GM12878 (cell line): Measurements from ENCODE around the gene SIKE1. TPM values are rescaled to one million over a fixed set of nuclear protein-coding genes. Genes with fewer than 3 reads are reported as not detected.

Source experiments
- ATAC-seq: fragments of 200-7000 bp; cut with Tn5 transposase; 3 replicates; pipeline ENCODE4 v1.9.1; 2020; ENCODE audit warnings: mild to moderate bottlenecking, moderate library complexity
- BruUV-seq: library from RNA; stranded (reverse); fragments of 400-500 nt; replicated peaks from 2 replicates; lab custom pipeline; 2021; lab: Mats Ljungman, UMichigan
- CTCF ChIA-PET: fragments of 300-600 bp; sonication (Branson Sonifier 250); formaldehyde crosslinking; extraction: SDS; loops from one replicate; lab custom pipeline; 2021; ENCODE audit warnings: inconsistent platforms; lab: Yijun Ruan, JAX
- POLR2A ChIA-PET: fragments of 350-600 bp; formaldehyde crosslinking; extraction: SDS; loops from one replicate; lab custom pipeline; 2021; ENCODE audit warnings: inconsistent platforms; lab: Charles Lee
- RAD21 ChIA-PET: fragments of 300-600 bp; sonication (Branson Sonifier 250); formaldehyde crosslinking; loops from one replicate; lab custom pipeline; 2023; ENCODE audit warnings: antibody characterized with exemption; ENCODE audit not compliant: unreplicated experiment; lab: Charles Lee
- SMC1A ChIA-PET: fragments of 300-600 bp; sonication (Branson Sonifier 250); formaldehyde crosslinking; loops from one replicate; lab custom pipeline; 2023; ENCODE audit not compliant: unreplicated experiment, uncharacterized antibody; lab: Charles Lee
- DNase-seq: peaks from one replicate; pipeline ENCODE4 v3.0.0-alpha.2; 2011; ENCODE audit warnings: low read depth, low spot score
- FAIRE-seq: peaks from 3 replicates; lab custom pipeline; 2011; peaks lifted over from hg19 to GRCh38; lab: Jason Lieb, UNC
- H2AFZ ChIP-seq: 2 replicates; pipeline ENCODE4 v1.6.0; 2011; ENCODE audit warnings: low read depth, low read length, control low read depth; ENCODE audit not compliant: control insufficient read depth
- H3K27ac ChIP-seq: 2 replicates; pipeline ENCODE4 v1.5.1; 2011; ENCODE audit warnings: control low read depth; ENCODE audit not compliant: control insufficient read depth, insufficient read depth
- H3K27me3 ChIP-seq, 2 experiments: replicated peaks in 1 of 2; 2 replicates each; pipeline versions ENCODE4 v1.6.0 to v1.6.1; 2011; ENCODE audit warnings: low read length in 1 of 2; ENCODE audit not compliant: control insufficient read depth in 2 of 2, insufficient read depth in 2 of 2
- H3K36me3 ChIP-seq, 2 experiments: 2 replicates each; pipeline ENCODE4 v1.5.1; 2011; ENCODE audit warnings: low read length in 1 of 2; ENCODE audit not compliant: control insufficient read depth in 2 of 2, insufficient read depth in 2 of 2
- H3K4me1 ChIP-seq: 2 replicates; pipeline ENCODE4 v1.6.1; 2011; ENCODE audit warnings: mild to moderate bottlenecking, low read length, moderate library complexity, mixed read lengths; ENCODE audit not compliant: control insufficient read depth, insufficient read depth
- H3K4me2 ChIP-seq: 2 replicates; pipeline ENCODE4 v1.6.0; 2011; ENCODE audit warnings: control low read depth; ENCODE audit not compliant: control insufficient read depth, insufficient read depth
- H3K4me3 ChIP-seq: fragments of 200-600 bp; sonication (generic); 2 replicates; pipeline ENCODE4 v1.5.1; 2016
- H3K79me2 ChIP-seq: 2 replicates; pipeline ENCODE4 v1.6.0; 2011; ENCODE audit warnings: low read length; ENCODE audit not compliant: control insufficient read depth, insufficient read depth
- H3K9ac ChIP-seq: 2 replicates; pipeline ENCODE4 v1.8.0; 2011; ENCODE audit warnings: low read length, control low read depth, mixed read lengths; ENCODE audit not compliant: control insufficient read depth, insufficient read depth
- H3K9me3 ChIP-seq: replicated peaks from 3 replicates; pipeline ENCODE4 v1.5.1; 2011; ENCODE audit warnings: mild to moderate bottlenecking, low read length; ENCODE audit not compliant: control insufficient read depth, insufficient read depth
- H4K20me1 ChIP-seq: 2 replicates; pipeline ENCODE4 v1.6.0; 2011; ENCODE audit not compliant: control insufficient read depth, insufficient read depth
- BMI1 ChIP-seq: fragments of 450-650 bp; IDR thresholded peaks from 2 replicates; pipeline ENCODE4 v1.6.1; 2016; ENCODE audit warnings: mild to moderate bottlenecking, moderate library complexity, borderline replicate concordance
- CBX3 ChIP-seq: fragments of 200-600 bp; sonication (generic); IDR thresholded peaks from 2 replicates; pipeline ENCODE4 v1.6.1; 2016; ENCODE audit warnings: low read depth, borderline replicate concordance
- CHD2 ChIP-seq: IDR thresholded peaks from 2 replicates; pipeline ENCODE4 v1.6.1; 2011; ENCODE audit warnings: low read depth, low read length, improper control_type of control experiment, borderline replicate concordance
- E2F4 ChIP-seq: IDR thresholded peaks from 2 replicates; pipeline ENCODE4 v1.6.1; 2012; ENCODE audit warnings: low read depth, low read length, improper control_type of control experiment
- GATAD2B ChIP-seq: fragments of 450-650 bp; conservative IDR thresholded peaks from 2 replicates; pipeline ENCODE4 v1.6.1; 2017; ENCODE audit warnings: low read depth, mild to moderate bottlenecking, moderate library complexity
- HDAC2 ChIP-seq: fragments of 200-600 bp; sonication (generic); IDR thresholded peaks from 2 replicates; pipeline ENCODE4 v1.6.1; 2017
- HDAC6 ChIP-seq: fragments of 200-600 bp; sonication (generic); IDR thresholded peaks from one replicate; pipeline ENCODE4 v1.8.0; 2017; ENCODE audit warnings: antibody characterized with exemption; ENCODE audit not compliant: unreplicated experiment
- KAT2A ChIP-seq: conservative IDR thresholded peaks from 2 replicates; pipeline ENCODE4 v1.6.1; 2011; ENCODE audit warnings: low read depth, low read length; ENCODE audit not compliant: control insufficient read depth
- KDM1A ChIP-seq: fragments of 200-600 bp; sonication (generic); IDR thresholded peaks from 2 replicates; pipeline ENCODE4 v1.6.1; 2016; ENCODE audit warnings: borderline replicate concordance
- NFXL1 ChIP-seq: fragments of 450-650 bp; IDR thresholded peaks from 2 replicates; pipeline ENCODE4 v1.6.1; 2017; ENCODE audit warnings: antibody characterized with exemption, mild to moderate bottlenecking, borderline replicate concordance
- PAX8 ChIP-seq: fragments of 450-650 bp; IDR thresholded peaks from 2 replicates; pipeline ENCODE4 v1.6.1; 2017; ENCODE audit warnings: mild to moderate bottlenecking, moderate library complexity
- SP1 ChIP-seq: IDR thresholded peaks from one replicate; pipeline ENCODE4 v1.6.1; 2011; ENCODE audit warnings: low read depth, low read length
- SUZ12 ChIP-seq: fragments of 200-600 bp; sonication (generic); IDR thresholded peaks from one replicate; pipeline ENCODE4 v1.6.1; 2018; ENCODE audit warnings: antibody characterized with exemption, mild to moderate bottlenecking; ENCODE audit not compliant: unreplicated experiment
- TAF1 ChIP-seq: IDR thresholded peaks from 2 replicates; pipeline ENCODE4 v1.6.1; 2011; ENCODE audit warnings: mild to moderate bottlenecking, low read depth, low read length, borderline replicate concordance
- TBL1XR1 ChIP-seq: IDR thresholded peaks from 2 replicates; pipeline ENCODE4 v1.6.1; 2012; ENCODE audit warnings: low read depth, low read length, improper control_type of control experiment
- TCF12 ChIP-seq: IDR thresholded peaks from 2 replicates; pipeline ENCODE4 v1.6.1; 2011; ENCODE audit warnings: low read depth, mild to moderate bottlenecking, low read length
- ZNF207 ChIP-seq: fragments of 450-650 bp; IDR thresholded peaks from 2 replicates; pipeline ENCODE4 v1.6.1; 2014; ENCODE audit warnings: antibody characterized with exemption, mild to moderate bottlenecking, borderline replicate concordance
- ZSCAN29 ChIP-seq: fragments of 450-650 bp; IDR thresholded peaks from 2 replicates; pipeline ENCODE4 v1.6.1; 2017; ENCODE audit warnings: mild to moderate bottlenecking, moderate library complexity
- ZZZ3 ChIP-seq: IDR thresholded peaks from 2 replicates; pipeline ENCODE4 v1.6.1; 2011; ENCODE audit warnings: low read depth; ENCODE audit not compliant: control insufficient read depth, insufficient read length
- WGBS: methylation state at CpG from one replicate; pipeline ENCODE4 v1.1.6; 2016; ENCODE audit warnings: low lambda C conversion rate; ENCODE audit not compliant: insufficient replicate concordance, insufficient coverage; ENCODE audit errors: missing lambda C conversion rate; 5-methylcytosine and 5-hydroxymethylcytosine counted together
- in situ Hi-C: fragments of 300-500 bp; cut with MboI; formaldehyde crosslinking; loops from 9 replicates; pipeline ENCODE4 v1.14.3; 2018; ENCODE audit warnings: mixed read lengths
- intact Hi-C: fragments of 100-400 bp; cut with micrococcal nuclease; formaldehyde crosslinking; loops from one replicate; pipeline ENCODE4 v1.14.2; 2022; ENCODE audit not compliant: unreplicated experiment
- polyA plus RNA-seq, 11 experiments: library from polyadenylated mRNA; depleted of rRNA in 4 of 11; unstranded in 6 of 11; stranded (reverse) in 5 of 11; fragments of >200 nt; fragmentation: Nextera tagmentation in 4 of 11; fragmentation: Illumina TruSeq in 1 of 11; extraction: Ambion mirVana in 4 of 11; extraction: Trizol in 1 of 11; gene quantifications; 1 replicate in 1 of 11; 2 replicates in 10 of 11; pipeline versions ENCODE4 v1.2.1 to v1.2.3, GENCODE V29; 2011 to 2016; ENCODE audit warnings: inconsistent platforms in 2 of 11, missing spikeins in 2 of 11, low read depth in 1 of 11
- total RNA-seq, 4 experiments: library from RNA; depleted of rRNA in 3 of 4; stranded (reverse); fragments of >200 nt in 3 of 4; fragmentation: Illumina TruSeq in 1 of 4; extraction: Trizol in 1 of 4; gene quantifications; 2 replicates each; pipeline versions ENCODE4 v1.2.1 to v1.2.3, GENCODE V29; 2013 to 2021
- TF ChIP-seq, protein P1 (sequence below): fragments of 450-650 bp; IDR thresholded peaks from 2 replicates; pipeline ENCODE4 v1.6.1; 2016; ENCODE audit warnings: mild to moderate bottlenecking

The SIKE1 gene
- total and polyA plus RNA-seq, 10 of the 15 experiments (the other 5 are each of a cell fraction or from before 2014, with no cell fraction given): 10.4 to 67.0 (median 45.5) TPM

GRCh38 chr1:114828251-114828650, 47.8 kb upstream of the SIKE1 start:
- SMC1A ChIA-PET: interaction anchor here (0.6 to 0.7 kb wide), 2 partner anchors 160 to 227 kb away, joined by 3 to 4 read pairs; no protein-coding TSS in a partner anchor
- RAD21 ChIA-PET: no interaction called here
- H3K4me1 ChIP-seq: no peaks in the 10 kb centered on the region
- no peak for ATAC-seq
- CTCF ChIA-PET: interaction anchor here (1.7 kb wide), 1 partner anchor 10 kb away, joined by 4 read pairs; no protein-coding TSS in a partner anchor
- no peaks in the 10 kb centered on the region; the same call in 2 of the 3 replicates for H3K9me3 ChIP-seq
- H2AFZ ChIP-seq: no peak overlapping the region
- no peak overlapping the region for H3K4me3 ChIP-seq
- BruUV-seq: no TSS peak
- in situ Hi-C loops (no loop called here), intact Hi-C loops (no loop called here)
- FAIRE-seq: no peak
- no peaks in the 10 kb centered on the region for H3K79me2 ChIP-seq
- H3K27me3 ChIP-seq: no peaks in the 10 kb centered on the region
- no peak overlapping the region for H3K4me2 ChIP-seq
- no peaks in the 10 kb centered on the region for H4K20me1 ChIP-seq
- no peak for TF ChIP-seq CBX3
- TF ChIP-seq CHD2: no peak
- TF ChIP-seq BMI1: no peak
- TF ChIP-seq ZSCAN29: no peak
- no peak for TF ChIP-seq KDM1A
- TF ChIP-seq KAT2A: no peak
- TF ChIP-seq GATAD2B: no peak
- no peak for TF ChIP-seq SUZ12
- no peak for TF ChIP-seq ZZZ3
- TF ChIP-seq TBL1XR1: no peak
- TF ChIP-seq TAF1: no peak
- no peak for TF ChIP-seq TCF12
- no peak for TF ChIP-seq E2F4
- no peak for TF ChIP-seq PAX8
- TF ChIP-seq NFXL1: no peak
- TF ChIP-seq SP1: no peak
- no peak for TF ChIP-seq ZNF207
- TF ChIP-seq HDAC2: no peak
- TF ChIP-seq, protein P1, sequence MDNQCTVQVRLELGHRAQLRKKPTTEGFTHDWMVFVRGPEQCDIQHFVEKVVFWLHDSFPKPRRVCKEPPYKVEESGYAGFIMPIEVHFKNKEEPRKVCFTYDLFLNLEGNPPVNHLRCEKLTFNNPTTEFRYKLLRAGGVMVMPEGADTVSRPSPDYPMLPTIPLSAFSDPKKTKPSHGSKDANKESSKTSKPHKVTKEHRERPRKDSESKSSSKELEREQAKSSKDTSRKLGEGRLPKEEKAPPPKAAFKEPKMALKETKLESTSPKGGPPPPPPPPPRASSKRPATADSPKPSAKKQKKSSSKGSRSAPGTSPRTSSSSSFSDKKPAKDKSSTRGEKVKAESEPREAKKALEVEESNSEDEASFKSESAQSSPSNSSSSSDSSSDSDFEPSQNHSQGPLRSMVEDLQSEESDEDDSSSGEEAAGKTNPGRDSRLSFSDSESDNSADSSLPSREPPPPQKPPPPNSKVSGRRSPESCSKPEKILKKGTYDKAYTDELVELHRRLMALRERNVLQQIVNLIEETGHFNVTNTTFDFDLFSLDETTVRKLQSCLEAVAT: no peak
- no peak for TF ChIP-seq HDAC6
- no peak for DNase-seq
- POLR2A ChIA-PET: no interaction called here
- no peak overlapping the region for H3K27ac ChIP-seq
- H3K9ac ChIP-seq: no peak overlapping the region
- H3K36me3 ChIP-seq: no peaks in the 10 kb centered on the region
- 2% methylated on average over 5 of the region's 5 CpGs for WGBS
